Measurements from ENCODE around the gene RERE.

Gene RERE

GRCh38 chr1:8687538-8687937, 129.9 kb downstream of the RERE start:
- no peak for DNase-seq (ENCODE audit: low read depth)

GRCh38 chr1:8687039-8687438, 130.4 kb downstream of the RERE start:
- no peak for DNase-seq (ENCODE audit: low read depth)

- no peak for DNase-seq (ENCODE audit: low read depth)
These were observed 132.0 kb downstream of the RERE start for GRCh38 chr1:8685463-8685862.

GRCh38 chr1:8684590-8684989, 132.8 kb downstream of the RERE start:
- DNase-seq (ENCODE audit: low read depth): no peak

GRCh38 chr1:8682573-8682972, 134.9 kb downstream of the RERE start:
- DNase-seq (ENCODE audit: low read depth): no peak

GRCh38 chr1:8681911-8682310, 135.5 kb downstream of the RERE start:
- DNase-seq (ENCODE audit: low read depth): no peak

- DNase-seq (ENCODE audit: low read depth): no peak
These were observed 136.5 kb downstream of the RERE start for GRCh38 chr1:8680664-8681650.

GRCh38 chr1:8679929-8680663, 137.3 kb downstream of the RERE start:
- DNase-seq (ENCODE audit: low read depth): no peak

GRCh38 chr1:8679395-8679800, 138.0 kb downstream of the RERE start:
- DNase-seq (ENCODE audit: low read depth): no peak

- DNase-seq (ENCODE audit: low read depth): no peak
These were observed 138.6 kb downstream of the RERE start for GRCh38 chr1:8678673-8679394.

- DNase-seq (ENCODE audit: low read depth): no peak
These were observed 139.7 kb downstream of the RERE start for GRCh38 chr1:8677782-8678181.

- DNase-seq (ENCODE audit: low read depth): no peak
These were observed 140.6 kb downstream of the RERE start for GRCh38 chr1:8676813-8677212.

- DNase-seq (ENCODE audit: low read depth): no peak
These were observed 141.4 kb downstream of the RERE start for GRCh38 chr1:8676072-8676471.

GRCh38 chr1:8674912-8675311, 142.5 kb downstream of the RERE start:
- DNase-seq (ENCODE audit: low read depth): no peak

GRCh38 chr1:8674481-8674880, 143.0 kb downstream of the RERE start:
- DNase-seq (ENCODE audit: low read depth): no peak

- no peak for DNase-seq (ENCODE audit: low read depth)
These were observed 146.0 kb downstream of the RERE start for GRCh38 chr1:8671306-8671917.

GRCh38 chr1:8670371-8670818, 147.0 kb downstream of the RERE start:
- no peak for DNase-seq (ENCODE audit: low read depth)

GRCh38 chr1:8669606-8670335, 147.7 kb downstream of the RERE start:
- no peak for DNase-seq (ENCODE audit: low read depth)

GRCh38 chr1:8667869-8668594, 149.4 kb downstream of the RERE start:
- no peak for DNase-seq (ENCODE audit: low read depth)

- no peak for DNase-seq (ENCODE audit: low read depth)
These were observed 150.9 kb downstream of the RERE start for GRCh38 chr1:8666389-8667167.

Measured in T follicular helper cell (primary cell).